H1 (cell line): ENCODE measurements around the gene COL4A2. TPM values are rescaled to one million over a fixed set of nuclear protein-coding genes. Genes with fewer than 3 reads are reported as not detected.

Experiments
- CHD7 ChIP-seq: fragments of 300-600 bp; sonication (generic); IDR thresholded peaks from 2 replicates; pipeline ENCODE4 v1.7.1; 2012; ENCODE audit warnings: low read length, moderate library complexity, mild to moderate bottlenecking, inconsistent platforms; ENCODE audit not compliant: insufficient replicate concordance
- EGR1 ChIP-seq: IDR thresholded peaks from 2 replicates; pipeline ENCODE4 v1.6.1; 2011; ENCODE audit warnings: low read depth, low read length, borderline replicate concordance
- POU5F1 ChIP-seq: IDR thresholded peaks from 2 replicates; pipeline ENCODE4 v1.6.1; 2011; ENCODE audit warnings: low read depth, mild to moderate bottlenecking, low read length, moderate library complexity
- USF2 ChIP-seq: IDR thresholded peaks from 2 replicates; pipeline ENCODE4 v1.6.1; 2011; ENCODE audit warnings: low read length, improper control_type of control experiment
- ZNF274 ChIP-seq: IDR thresholded peaks from 2 replicates; pipeline ENCODE4 v1.7.0; 2012; ENCODE audit warnings: low read length, borderline replicate concordance; ENCODE audit errors: extremely low read depth
- polyA plus RNA-seq, 7 experiments: library from polyadenylated mRNA; depleted of rRNA in 3 of 7; stranded (reverse) in 5 of 7; unstranded in 2 of 7; fragments of >200 nt in 5 of 7; fragments of 200-250 nt in 2 of 7; gene quantifications; 1 replicate in 5 of 7; 2 replicates in 1 of 7; 4 replicates in 1 of 7; pipeline versions ENCODE4 v1.2.1 to v1.2.3, GENCODE V29; 2011 to 2013; ENCODE audit warnings: missing spikeins in 2 of 7, mixed read lengths in 2 of 7
- total RNA-seq: library from RNA; stranded (reverse); fragmentation: NEBNext Ultra II Directional; extraction: Animal tissue kit (Norgen Biotek cat#: 25700); gene quantifications from 2 replicates; pipeline ENCODE4 v1.2.1, GENCODE V29; 2021

Gene COL4A2
- total and polyA plus RNA-seq, 2 of the 8 experiments (the other 6 are each of a cell fraction or from before 2014, with no cell fraction given): 80.4 to 87.3 TPM

- TF ChIP-seq CHD7: no peak
- TF ChIP-seq USF2: no peak
- TF ChIP-seq ZNF274: no peak
- no peak for TF ChIP-seq EGR1
- no peak for TF ChIP-seq POU5F1
Observed at GRCh38 chr13:110450016-110450900, 143.2 kb downstream of the COL4A2 start (continued).
